ENCODE measurements around the gene DEFB116. TPM values are rescaled to one million over a fixed set of nuclear protein-coding genes. Genes with fewer than 3 reads are reported as not detected.
"Not testable (repeated sequence)": the region's sequence is repeated elsewhere in the genome, so short reads cannot be mapped to it uniquely, and the experiment has no call there.

Gene DEFB116
- not detected for total RNA-seq
- long read RNA-seq: 0 reads

- DNase-seq (ENCODE audit: low spot score): no peak
These were observed at the start of gene DEFB116 for GRCh38 chr20:31308535-31309162. TSS of gene DEFB116 (minus strand) at chr20:31308585. CDS start at chr20:31308585, 0 bp downstream.

DNA sequence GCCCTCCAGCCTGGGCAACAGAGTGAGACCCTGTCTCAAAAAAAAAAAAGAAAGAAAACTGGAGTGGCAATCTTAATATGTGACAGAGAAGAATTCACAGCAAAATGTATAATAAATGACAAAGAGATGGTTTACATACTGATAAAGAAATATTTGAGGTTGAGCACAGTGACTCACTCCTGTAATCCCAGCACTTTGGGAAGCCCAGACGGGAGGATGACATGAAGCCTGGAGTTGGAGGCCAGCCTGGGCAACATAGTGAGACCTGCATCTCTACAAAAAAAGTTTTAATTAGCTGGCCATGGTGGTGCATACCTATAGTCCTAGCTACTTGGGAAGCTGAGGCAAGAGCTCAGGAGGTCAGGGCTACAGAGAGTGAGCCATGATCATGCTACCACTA lies 47.6 kb upstream of the DEFB116 start:
- DNase-seq (ENCODE audit: low spot score): no peak

GRCh38 chr20:31341470-31341869 lies 33.1 kb upstream of the DEFB116 start:
- DNase-seq (ENCODE audit: low spot score): no peak

DNA sequence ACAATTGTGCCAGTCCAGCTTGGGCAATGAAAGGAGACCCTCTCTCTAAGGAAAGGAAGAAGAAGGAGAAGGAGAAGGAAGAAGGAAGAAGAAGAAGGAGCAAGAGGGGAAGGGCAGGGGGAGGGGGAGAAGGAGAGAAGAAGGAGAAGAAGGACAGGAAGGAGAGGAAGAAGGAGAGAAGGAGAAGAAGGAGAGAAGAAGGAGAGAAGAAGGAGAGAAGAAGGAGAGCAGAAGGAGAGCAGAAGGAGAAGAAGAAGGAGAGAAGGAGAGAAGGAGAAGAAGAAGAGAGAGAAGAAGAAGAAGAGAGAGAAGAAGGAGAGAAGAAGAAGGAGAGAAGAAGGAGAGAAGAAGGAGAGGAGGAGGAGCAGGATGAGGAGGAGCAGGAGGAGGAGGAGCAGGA lies 22.5 kb upstream of the DEFB116 start:
- DNase-seq (ENCODE audit: low spot score): no peak

DNA sequence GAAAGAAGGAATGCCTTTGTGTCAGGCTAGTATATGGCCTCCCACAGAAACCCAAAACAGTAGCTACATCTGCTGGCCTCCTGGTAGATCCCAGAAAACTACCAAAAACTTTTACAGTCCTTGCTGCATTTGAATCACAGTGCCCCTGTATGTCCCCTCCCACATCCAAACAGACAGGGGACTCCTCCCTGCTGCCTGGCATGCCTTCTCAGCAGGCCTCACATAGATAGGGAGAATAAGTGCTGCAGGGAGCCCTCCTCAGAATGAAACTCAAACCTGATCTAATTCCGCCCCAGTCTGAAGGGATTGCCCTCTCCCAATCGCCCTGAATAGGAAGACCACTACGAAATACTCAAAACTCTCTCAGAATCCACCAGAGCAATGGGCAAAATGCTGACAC lies 14.1 kb upstream of the DEFB116 start:
- DNase-seq (ENCODE audit: low spot score): no peak

DNA sequence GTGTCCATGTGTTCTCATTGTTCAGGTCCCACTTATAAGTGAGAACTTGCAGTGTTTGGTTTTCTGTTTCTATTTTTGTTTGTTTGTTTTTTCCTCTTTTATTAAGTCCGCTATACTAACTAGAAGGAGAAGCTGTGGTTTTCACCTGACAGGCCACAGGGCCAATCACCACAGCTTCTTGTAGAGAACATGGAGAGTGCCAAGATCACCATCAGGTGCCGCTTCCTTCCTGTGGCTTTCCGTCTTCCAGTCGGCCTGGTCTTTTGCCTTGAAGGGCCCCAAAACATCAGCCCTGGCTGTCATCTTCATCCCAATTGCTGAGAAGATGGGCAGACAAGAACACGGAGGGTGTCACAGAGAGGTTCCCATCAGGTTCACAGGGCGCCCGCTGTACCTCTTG lies 23.4 kb downstream of the DEFB116 start:
- DNase-seq (ENCODE audit: low spot score): not testable (repeated sequence)

DNA sequence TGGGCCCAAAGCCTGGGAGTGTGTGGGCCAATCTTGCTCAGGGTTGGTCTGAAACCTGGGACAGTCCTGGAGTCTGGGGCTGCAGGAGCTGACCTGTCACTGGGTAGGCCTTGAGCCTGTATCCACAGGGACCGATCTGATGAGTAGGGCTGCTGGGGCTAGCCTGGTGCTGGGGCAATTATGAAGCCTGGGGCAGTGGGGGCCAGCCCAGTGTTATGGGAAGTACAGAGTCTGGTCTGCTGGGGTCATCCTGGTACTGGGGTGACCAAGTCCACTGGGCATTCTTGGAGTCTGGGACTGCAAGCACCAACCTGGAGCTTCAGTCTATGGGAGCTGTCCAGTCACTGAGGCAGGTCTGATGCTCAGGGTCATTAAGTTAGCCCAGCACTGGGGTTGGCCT lies 30.2 kb downstream of the DEFB116 start:
- DNase-seq (ENCODE audit: low spot score): no peak

DNA sequence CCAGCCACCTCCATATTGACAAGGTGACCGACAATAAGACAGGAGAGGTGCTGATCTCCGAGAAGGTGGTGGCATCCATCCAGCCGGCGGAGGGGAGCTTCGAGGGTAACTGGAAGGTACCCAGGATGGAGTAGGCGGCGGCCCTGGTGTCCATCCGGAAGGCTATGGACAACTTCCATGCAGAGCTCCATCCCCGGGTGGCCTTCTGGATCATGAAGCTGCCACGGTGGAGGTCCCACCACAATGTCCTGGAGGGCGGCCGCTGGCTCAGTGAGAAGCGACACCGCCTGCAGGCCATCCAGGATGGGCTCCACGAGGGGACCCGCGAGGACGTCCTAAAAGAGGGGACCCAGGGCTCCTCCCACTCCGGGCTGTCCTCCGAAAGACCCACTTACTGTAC lies 33.9 kb downstream of the DEFB116 start:
- no peak for DNase-seq (ENCODE audit: low spot score)

GRCh38 chr20:31260326-31260932 lies 48.0 kb downstream of the DEFB116 start:
- no peak for DNase-seq (ENCODE audit: low spot score)

- no peak for DNase-seq (ENCODE audit: low spot score)
These were observed 51.0 kb downstream of the DEFB116 start, which contains the start of gene DEFB115 for GRCh38 chr20:31257364-31257763. TSS of gene DEFB115 (plus strand) at chr20:31257664. CDS start at chr20:31257664, 0 bp downstream.

GRCh38 chr20:31256959-31257358 lies 51.4 kb downstream of the DEFB116 start:
- DNase-seq (ENCODE audit: low spot score): no peak

Other genes with a start within 250 kb of the DEFB116 start
- not detected for gene DEFB115, start 50.9 kb downstream of the DEFB116 start, total RNA-seq
- gene DEFB118, start 60.0 kb upstream of the DEFB116 start, total RNA-seq: not detected
- not detected for gene DEFB119, start 82.0 kb upstream of the DEFB116 start, total RNA-seq
- gene DEFB121, start 97.6 kb upstream of the DEFB116 start, total RNA-seq: not detected
- gene DEFB123, start 132.0 kb upstream of the DEFB116 start, total RNA-seq: not detected
- gene DEFB124, start 166.5 kb upstream of the DEFB116 start, total RNA-seq: 1.7 TPM
- gene REM1, start 166.7 kb upstream of the DEFB116 start, total RNA-seq: 2.7 TPM
- 186 TPM for gene HM13, start 205.9 kb upstream of the DEFB116 start, total RNA-seq

All from mesenteric fat pad (tissue), 1 donor.